NCI-H2171 (cell line): Measurements from ENCODE around the gene DNAH17.

Experiments used
- DNase-seq: peaks from one replicate; lab custom pipeline; 2025; lab: John Stamatoyannopoulos, UW

Gene DNAH17

DNA sequence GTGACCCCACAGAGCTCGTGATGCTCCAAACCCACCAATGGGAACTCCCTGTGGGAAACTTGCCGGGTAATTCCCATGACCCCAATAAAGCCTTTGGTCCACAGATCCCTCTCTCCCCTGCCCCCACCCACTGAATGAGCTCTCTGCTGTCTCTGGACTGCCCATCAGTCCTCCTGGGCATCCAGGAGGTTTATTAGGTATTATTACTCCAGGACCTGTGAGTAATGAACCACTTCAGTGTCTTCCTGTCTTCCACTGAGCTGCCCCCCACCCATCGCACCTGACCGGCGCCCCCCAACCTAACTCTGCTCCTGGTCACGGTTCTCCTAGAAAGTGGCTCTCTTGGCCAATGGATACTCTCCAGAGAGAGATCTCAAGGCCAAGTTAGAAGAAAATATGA lies 28.7 kb upstream of the DNAH17 start:
- no peak for DNase-seq

DNA sequence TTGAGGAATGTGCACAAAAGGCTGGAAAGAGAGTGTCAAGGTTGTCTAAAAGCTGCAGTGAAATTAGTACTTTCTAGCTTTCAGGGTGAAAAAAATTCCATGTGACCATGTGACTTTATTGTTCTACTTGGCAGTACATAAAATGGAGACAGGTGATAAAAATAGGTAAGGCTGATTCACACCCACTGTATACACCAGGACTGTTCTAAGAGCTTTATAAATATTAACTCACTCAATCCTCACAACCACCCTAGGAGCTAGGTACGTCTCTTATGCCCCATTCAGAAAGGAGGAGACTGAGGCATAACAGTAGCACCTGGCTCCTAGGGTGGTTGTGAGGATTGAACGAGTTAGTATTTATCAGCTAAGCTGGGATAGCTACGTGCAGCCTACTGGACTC lies 28.2 kb upstream of the DNAH17 start:
- DNase-seq, result no peak

DNA sequence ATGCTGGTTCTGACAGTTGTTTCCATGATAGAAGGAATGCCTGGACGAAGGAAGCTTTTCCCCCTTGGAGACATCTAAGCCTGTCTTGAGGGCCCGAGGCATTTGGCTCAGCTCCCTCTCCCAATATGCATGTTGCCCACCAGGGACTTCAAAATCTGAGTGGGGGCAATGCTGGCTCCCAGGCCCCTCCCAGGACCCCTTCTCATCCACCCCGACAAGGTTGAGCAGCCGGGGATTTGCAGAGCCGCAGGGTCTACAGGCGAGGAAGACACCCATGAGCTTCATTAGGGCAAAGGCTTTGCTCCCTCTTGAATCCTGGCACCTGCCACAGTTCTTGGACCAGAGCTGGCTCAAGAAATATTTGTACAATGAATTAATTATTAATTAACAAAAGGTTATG lies 25.1 kb upstream of the DNAH17 start:
- no peak for DNase-seq

DNA sequence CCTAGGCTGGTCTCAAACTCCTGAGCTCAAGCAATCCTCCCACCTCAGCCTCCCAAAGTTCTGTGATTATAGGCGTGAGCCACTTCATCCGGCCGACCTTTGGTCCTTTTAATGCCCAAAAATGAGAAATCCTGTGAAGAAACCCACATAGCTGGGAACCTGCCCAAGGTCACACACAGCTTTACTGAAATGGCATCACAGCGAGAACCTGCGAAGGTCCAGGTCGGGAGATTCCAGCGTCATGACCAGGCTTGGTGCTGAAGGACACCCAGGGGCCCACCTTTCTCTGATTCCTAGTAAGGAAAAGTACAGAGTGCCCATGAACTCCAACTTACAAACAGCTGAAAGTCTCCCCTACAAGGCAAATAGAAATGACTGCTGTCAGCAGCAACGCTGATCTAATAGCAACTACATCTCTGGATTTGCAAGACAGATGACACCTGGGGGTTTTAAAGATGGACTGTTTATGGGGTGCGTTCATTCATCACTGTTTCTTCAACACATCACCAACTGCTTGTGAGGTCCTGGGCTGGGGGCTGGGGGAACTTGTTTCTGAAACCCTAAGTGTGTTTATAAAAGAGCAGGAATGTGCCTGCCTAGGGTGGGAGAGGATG lies 24.5 kb upstream of the DNAH17 start:
- no peak for DNase-seq

DNA sequence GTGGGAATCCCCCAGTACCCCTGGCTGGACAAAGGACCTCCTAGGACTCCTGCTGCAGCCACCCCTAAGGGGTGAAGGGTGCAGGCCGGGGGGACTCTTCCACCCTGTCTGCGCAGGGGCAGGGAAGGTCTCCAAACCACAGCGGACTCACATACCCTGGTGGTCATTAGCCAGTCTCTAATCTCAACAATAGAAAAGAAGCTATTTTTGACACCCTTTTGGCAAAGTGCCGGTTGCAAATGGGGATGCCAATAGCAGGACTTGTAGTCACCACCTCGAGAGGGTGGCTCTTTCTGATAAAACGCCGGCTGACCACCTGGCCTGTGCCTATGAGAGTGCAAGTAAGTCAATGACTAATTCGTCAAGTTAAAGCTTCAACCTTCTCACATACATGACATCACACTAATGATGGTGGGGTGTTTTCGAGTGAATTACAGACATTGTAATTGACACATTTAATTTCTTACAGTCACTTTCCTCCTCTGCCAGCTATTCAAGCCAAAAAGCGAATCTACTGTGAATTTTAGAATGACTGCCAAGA lies 23.1 kb upstream of the DNAH17 start:
- DNase-seq, result no peak

DNA sequence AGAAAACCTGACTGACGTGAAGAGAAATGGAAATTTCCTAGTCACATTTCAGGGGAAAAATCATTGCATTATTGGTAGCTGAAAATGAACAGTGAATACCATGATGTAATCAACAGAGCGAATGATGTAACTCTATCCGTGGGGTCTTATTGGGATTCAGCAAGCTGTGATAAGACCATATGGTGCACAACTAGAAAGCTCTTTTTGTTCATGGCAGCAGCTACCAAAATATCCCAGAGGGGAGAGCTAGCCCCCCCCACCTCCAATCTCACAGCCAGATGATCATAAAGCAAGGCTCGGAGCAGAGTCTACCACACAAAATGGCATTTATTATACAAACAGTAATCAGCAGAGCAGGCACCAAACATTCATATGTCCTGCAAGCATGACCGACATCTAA lies 22.2 kb upstream of the DNAH17 start:
- DNase-seq, result peak; percentile 94

DNA sequence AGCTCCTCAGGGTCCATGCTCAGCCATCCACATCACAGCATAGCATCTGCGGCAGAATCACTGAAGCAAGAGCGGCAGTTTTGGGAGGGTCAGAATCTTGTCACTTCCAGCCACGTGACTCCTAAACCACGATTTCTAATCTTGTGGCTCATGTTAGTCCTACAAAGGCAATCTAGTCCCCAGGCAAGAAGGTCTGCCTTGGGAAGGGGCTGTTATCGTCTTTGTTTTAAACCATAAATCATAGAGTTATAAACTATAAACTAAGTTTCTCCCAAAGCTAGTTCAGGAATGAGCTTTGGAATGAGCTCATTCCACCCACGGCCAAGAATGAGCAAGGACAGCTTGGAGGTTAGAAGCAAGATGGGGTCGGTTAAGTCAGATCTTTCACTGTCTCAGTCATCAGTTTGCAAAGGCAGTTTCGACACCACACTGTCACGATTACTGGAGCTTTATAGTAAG lies 20.8 kb upstream of the DNAH17 start:
- no peak for DNase-seq

DNA sequence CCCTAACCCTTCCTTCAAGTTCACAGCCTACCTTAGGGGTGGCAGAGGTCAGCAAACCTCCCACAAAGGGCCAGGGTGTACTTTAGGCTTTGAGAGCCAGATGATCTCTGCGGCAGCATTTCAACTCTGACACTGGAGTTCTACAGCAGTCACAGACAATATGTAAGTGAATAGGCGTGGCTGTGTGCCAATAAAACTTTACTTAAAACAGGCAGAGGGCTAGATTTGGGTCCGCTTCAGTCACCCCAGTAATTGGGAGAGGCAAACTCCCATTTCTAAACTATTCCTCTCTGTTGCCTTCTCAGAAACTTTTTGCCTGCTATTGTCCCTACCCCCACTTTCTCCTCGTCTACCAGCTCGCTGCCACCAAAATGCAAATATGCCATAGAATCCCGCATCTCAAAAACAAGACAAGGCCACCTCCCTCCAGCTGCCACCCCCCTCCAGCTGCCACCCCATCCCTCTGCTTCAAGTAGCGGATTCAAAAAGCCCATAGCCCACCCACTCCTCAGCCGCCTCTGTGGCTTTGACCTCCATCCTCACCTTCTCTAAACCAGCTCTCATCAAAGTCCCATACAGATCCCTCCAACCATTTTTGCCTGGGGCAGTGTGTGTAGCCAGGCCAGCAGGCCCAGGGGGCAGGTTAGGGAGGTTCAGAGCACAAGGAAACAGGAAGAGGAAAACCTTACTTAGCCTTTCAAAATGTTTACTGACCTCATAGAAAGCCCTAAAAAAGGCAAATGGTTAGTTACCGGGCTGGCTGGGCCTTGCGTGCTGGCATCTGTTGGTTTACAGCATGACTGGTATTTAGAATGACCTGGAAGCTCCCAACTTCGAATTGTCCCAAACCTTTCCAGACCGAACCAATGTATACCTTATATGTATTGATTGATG lies 19.9 kb upstream of the DNAH17 start:
- DNase-seq, result no peak

DNA sequence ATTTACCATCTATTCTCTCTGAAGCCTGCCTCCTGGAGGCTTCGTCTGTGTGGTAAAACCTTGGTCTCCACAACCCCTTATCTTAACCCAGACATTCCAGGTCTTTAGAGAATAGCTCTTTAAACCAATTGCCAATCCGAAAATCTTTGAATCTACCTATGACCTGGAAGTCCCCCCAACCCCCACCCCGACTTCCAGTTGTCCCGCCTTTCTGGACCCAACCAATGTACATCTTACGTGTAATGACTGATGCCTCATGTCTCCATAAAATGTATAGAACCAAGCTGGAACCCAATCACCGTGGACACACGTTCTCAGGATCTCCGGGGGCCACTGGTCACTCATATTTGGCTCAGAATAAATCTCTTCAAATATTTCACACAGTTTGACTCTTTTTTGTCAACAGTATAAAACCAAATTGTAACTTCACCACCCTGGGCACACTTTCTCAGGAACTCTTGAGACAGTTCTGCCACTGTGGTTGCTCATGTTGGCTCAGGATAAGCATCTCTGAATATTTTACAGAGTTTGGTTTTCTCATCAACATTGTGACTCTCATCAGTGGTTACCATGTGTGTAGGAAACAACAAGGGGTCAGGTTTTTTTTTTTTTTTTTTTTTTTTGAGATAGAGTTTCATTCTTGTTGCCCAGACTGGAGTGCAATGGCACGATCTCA lies 18.1 kb upstream of the DNAH17 start:
- no peak for DNase-seq

DNA sequence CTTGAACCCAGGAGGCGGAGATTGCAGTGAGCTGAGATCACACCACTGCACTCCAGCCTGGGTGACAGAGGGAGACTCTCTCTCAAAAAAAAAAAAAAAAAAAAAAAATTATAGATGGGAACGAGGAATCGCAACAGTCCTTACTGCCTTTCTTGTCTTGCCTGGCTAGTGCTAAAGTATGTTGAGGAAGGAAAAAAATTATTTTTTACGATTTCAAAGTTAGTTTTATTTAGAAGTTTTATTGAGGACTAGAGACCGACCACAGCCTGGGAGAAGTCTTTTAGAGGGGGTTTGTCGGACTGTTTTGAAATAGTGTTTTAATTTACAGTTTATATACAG lies 15.8 kb upstream of the DNAH17 start:
- DNase-seq, result no peak

DNA sequence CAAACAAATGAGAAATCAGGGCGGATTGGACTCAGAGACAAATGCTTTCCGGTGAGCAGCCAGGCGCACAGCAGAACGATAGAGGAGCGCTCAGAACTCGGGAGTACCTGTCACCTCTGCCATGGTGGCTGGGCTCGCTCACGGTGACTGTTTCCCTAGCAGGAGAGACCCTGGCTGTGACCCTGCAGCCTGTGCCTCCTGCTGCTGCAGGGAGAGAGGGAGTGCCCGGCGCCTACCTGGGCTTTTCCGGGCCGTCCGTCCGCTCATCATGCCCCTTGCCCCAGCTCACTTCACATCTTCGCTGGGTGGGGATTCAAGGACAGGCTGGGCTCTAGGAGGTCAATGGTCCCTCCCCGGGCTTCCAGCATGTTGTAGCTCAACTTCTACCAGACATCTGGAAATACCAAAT lies 14.1 kb upstream of the DNAH17 start:
- DNase-seq, result no peak

DNA sequence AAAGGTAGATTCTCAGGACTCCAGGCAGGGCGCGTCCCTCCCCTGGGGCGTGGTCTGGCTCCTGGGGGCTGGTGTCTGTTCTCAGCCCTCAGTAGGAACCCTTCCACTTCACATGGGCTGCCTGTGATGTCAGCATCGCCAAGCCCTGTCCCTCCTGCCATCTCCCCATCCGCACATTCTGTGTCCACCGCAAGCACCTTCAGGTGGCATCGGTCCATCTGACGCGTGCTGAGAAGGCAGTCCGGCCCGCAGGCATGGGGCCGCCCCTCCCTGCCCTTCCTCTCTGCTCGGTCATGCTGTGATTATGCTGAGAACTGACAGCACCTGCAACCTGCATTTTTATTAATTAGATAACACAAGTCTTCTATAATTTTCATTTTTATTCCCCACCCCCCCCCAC lies 12.7 kb upstream of the DNAH17 start:
- DNase-seq, result no peak

DNA sequence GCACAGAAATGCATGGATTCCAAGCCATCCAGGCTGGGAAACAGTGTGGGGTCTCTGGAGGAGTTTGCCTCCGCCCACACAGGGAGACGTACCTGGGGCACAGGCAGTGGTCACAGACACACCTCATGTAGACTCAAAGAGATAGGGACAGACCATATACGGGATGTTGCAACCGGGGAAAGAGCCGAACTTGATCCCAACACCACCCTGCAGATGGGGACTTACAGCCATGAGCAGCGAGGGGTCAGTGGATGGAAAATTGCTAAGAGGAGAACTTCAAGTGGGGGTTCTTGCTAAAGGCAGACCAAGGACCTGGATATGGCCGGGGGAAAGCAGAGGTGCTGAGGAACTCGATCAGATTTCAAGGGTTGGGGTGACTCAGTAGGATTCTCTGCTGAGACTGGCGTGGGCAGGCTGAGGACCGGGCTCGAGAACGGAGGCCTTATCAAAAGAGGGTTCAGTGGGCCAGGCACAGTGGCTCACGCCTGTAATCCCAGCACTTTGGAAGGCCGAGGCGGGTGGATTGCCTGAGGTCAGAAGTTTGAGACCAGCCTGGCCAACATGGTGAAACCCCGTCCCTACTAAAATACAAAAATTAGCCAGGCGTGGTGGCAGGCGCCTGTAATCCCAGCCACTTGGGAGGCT lies 12.0 kb upstream of the DNAH17 start:
- DNase-seq, result no peak

DNA sequence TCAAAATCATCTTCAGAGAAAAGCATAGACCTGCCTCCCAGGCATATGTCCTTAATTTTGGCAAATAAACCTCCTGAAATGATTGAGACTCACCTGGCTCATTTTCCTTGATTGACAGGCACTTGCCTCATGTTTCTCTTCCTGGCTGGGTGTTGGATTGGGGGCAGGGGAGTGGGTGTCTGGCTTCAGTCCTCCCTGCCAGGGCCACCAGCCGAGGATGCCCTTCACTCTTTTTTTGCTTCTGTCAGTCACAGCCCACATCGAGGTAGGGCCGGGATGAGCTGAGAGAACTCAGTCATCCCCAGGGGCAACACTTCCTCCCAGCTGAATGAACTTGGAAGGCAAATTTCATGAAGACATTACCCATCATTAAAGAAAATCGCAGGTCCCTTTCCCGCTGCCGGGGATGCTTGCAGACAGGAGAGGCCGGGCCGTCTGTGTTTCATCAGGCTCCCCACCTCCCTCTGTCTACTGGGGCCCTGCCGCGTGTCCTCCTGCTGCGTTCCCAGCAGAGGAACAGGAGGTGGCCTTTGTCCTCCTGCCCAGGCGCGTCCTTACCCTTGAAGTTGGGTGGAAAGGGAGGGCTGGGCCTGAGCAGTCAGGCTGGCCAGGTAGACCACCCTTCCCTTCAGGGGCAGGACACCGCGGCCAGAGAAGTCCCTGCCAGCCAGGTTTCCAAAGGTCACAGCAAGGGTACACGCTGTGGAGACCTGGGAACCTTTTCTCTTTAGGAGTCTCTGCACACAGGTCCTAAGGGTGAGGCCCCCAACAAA lies 11.2 kb upstream of the DNAH17 start:
- DNase-seq, result no peak

DNA sequence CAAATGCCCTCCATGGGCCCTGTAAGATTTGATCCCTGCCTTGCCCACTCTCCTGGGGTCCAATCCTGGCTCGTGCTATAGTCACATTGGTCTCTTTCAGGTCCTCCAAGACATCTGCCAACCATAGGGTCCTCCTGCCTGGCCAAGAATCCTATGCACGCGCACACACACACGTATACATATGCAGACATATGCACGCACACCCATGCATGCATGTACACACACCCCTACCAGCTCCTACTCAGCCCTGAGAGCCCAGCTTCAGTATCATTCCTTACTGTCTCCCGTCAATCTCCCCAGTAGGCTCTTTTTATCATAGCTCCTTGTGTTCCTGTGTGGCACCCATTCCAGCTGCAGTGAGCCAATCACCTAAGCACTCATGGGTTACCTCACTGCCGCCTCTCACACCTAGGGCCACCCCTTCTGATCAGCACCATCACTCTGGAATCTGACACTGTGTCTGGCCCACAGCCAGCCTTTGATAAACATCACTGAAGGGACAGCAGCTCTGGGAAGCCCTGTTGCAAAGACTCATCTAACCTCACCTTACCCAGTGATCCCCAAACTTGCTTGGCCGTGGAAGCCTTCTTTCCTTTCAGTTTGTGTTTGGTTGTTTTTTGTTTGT lies 7.9 kb upstream of the DNAH17 start:
- DNase-seq, result no peak

DNA sequence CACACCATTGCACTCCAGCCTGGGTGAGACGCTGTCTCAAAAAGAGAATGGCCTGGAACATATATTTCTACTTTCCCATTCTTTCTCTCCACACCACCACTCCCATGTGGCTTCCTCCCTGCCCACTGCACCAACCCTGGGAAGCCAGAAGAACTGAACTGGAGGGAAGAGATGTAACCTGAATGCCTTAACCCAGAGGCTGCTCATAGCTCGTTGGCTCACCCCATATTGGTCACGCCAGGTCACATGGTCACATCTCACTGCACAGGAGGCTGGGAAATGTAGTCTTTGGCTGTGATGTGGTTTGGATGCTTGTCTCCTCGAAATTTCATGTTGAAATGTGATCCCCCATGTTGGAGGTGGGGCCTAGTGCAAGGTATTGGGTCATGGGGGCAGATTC lies 5.9 kb upstream of the DNAH17 start:
- DNase-seq, result no peak

DNA sequence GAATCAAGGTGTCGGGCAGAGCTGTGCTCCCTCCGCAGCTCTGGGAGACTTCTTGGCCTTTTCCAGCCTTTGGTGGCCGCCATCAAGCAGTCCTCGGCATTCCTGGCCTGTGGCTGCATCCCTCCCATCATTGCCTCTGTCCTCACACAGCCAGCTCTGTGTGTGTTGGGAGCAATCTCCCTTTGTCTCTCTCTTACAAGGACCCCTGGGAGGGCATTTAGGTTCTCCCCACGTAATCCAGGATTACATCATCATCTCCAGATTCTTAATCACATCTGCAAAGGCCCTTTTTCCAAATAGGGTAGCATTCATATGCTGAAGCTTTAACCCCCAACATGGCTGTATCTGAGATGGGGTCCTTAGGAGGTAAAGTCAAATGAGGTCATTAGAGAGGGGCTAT lies 4.1 kb upstream of the DNAH17 start:
- no peak for DNase-seq

DNA sequence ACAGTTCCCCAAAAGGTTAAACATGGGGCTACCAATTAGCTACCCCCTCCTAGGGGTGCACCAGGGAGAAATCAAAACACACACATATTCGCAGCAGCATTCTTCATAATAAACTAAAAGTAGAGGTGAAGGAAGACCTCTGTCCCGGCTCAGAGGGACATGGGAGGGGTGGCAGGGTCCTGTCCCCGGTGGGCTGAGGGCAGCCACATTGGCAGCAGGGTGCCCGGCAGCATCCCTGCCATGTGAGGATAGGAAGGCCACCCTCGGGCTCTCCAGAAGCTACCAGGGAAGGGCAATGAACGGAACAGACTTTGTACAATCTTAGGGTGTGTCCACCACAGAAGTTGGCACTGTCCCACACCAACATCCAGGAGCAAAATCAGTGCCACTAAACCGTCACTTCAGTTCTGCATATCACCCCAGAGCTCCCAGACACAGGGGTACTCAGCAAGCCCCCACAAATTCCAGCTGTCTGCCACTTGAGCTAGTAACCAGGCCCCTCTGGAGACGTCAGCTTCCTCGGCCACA lies 3.1 kb upstream of the DNAH17 start:
- no peak for DNase-seq

DNA sequence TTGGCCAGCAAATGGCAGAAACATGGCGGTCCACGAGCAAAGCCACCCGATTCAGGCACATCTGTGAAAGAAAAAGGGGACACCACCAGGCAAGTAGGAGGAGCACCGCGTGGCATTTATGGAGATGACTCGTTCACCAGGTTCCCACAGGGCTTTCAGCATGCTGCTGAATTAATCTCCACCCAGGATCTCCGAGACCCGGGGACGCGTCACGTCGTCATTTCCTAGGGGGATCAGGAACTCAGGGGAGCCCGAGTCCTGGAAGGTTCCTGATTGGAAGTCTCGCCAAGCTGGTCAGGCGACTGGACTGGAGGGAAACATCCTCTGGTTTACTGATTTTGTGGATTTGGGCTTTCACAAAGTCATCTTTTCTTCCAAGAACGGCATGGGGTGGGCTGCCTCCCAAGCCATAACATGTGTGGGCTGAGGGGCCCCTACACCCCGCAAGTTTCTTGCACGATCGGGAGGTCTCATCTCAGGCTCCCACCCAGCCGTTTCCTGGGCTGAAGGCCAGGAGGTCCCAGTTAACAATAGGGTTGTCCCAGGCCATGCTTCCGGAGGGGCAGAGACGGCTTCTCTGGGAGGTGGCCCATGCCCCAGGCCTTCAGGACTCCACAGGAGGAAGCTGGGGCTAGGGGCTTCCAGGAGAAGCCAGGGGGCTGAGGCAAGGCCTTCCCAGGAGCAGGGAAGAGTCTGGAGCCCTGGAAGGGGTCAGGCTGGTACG lies 645 bp downstream of the DNAH17 start:
- DNase-seq, result no peak

DNA sequence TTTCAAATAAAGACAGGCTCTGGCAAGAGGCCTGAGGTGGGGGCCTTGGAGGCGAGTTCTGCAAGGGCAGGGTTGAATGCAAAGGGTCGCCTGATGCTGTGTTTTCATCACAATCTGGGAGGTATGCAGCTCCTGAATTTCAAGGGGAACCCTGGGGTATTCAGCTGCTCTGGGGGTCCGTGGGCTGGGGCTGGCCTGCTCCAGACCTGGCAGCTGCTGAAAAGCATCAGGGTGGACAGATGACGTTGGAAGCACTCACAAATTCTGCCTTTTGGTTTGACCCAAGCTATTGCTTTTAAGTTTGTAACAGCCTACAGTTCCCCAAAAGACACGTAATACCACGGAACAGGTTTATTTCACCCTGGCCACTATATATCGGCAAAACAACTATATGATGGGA lies 1.3 kb downstream of the DNAH17 start:
- DNase-seq, result no peak
